ENCODE results near the gene TMEM51. TPM values are rescaled to one million over a fixed set of nuclear protein-coding genes. Genes with fewer than 3 reads are reported as not detected.

TMEM51 gene
- total RNA-seq, 1 donor from 2014 or later: 4.7 TPM

GRCh38 chr1:15201221-15201620 is 47.7 kb downstream of the TMEM51 start:
- Histone ChIP-seq H3K4me1 (ENCODE audit: control insufficient read depth in 3 of 3, insufficient read depth in 3 of 3, low read length in 3 of 3) (peaks cover 0 to 6% (median 3%) of the 10 kb centered on the region in 3 donors), H3K36me3 (ENCODE audit: control insufficient read depth in 3 of 3, insufficient read depth in 3 of 3, low read length in 3 of 3) (no peaks in the 10 kb centered on the region), H3K27ac (ENCODE audit: low read depth, low read length) (no peak overlapping the region), H3K4me3 (ENCODE audit: low read length in 3 of 3) (no peak overlapping the region), H3K27me3 (ENCODE audit: control insufficient read depth in 3 of 3, insufficient read depth in 3 of 3, low read length in 3 of 3) (peaks cover 0 to 7% (median 2%) of the 10 kb centered on the region in 3 donors), H3K9ac (ENCODE audit: low read depth in 1 of 3, low read length in 3 of 3) (no peak overlapping the region), H3K9me3 (ENCODE audit: control insufficient read depth in 3 of 3, low read length in 3 of 3) (no peaks in the 10 kb centered on the region)

- Histone ChIP-seq H3K27ac (ENCODE audit: low read depth, low read length) (no peak overlapping the region), H3K27me3 (ENCODE audit: control insufficient read depth in 3 of 3, insufficient read depth in 3 of 3, low read length in 3 of 3) (peaks cover 2 to 13% (median 6%) of the 10 kb centered on the region in 3 donors), H3K9me3 (ENCODE audit: control insufficient read depth in 3 of 3, low read length in 3 of 3) (no peaks in the 10 kb centered on the region), H3K9ac (ENCODE audit: low read depth in 1 of 3, low read length in 3 of 3) (peak overlapping the region in 1 of 3 donors; percentile 3), H3K4me3 (ENCODE audit: low read length in 3 of 3) (no peak overlapping the region), H3K4me1 (ENCODE audit: control insufficient read depth in 3 of 3, insufficient read depth in 3 of 3, low read length in 3 of 3) (peaks cover 3 to 6% (median 3%) of the 10 kb centered on the region in 3 donors), H3K36me3 (ENCODE audit: control insufficient read depth in 3 of 3, insufficient read depth in 3 of 3, low read length in 3 of 3) (no peaks in the 10 kb centered on the region)
Observed at GRCh38 chr1:15201849-15202551, 48.5 kb downstream of the TMEM51 start.

GRCh38 chr1:15204931-15205330 is 51.4 kb downstream of the TMEM51 start:
- Histone ChIP-seq H3K36me3 (ENCODE audit: control insufficient read depth in 3 of 3, insufficient read depth in 3 of 3, low read length in 3 of 3) (no peaks in the 10 kb centered on the region), H3K9ac (ENCODE audit: low read depth in 1 of 3, low read length in 3 of 3) (no peak overlapping the region), H3K4me3 (ENCODE audit: low read length in 3 of 3) (no peak overlapping the region), H3K9me3 (ENCODE audit: control insufficient read depth in 3 of 3, low read length in 3 of 3) (no peaks in the 10 kb centered on the region), H3K27me3 (ENCODE audit: control insufficient read depth in 3 of 3, insufficient read depth in 3 of 3, low read length in 3 of 3) (peaks cover 5 to 21% (median 11%) of the 10 kb centered on the region in 3 donors), H3K4me1 (ENCODE audit: control insufficient read depth in 3 of 3, insufficient read depth in 3 of 3, low read length in 3 of 3) (peaks cover 3 to 7% (median 3%) of the 10 kb centered on the region in 3 donors), H3K27ac (ENCODE audit: low read depth, low read length) (no peak overlapping the region)

- Histone ChIP-seq H3K9ac (ENCODE audit: low read depth in 1 of 3, low read length in 3 of 3) (no peak overlapping the region), H3K27ac (ENCODE audit: low read depth, low read length) (no peak overlapping the region)
Observed at GRCh38 chr1:15205586-15206346, 52.2 kb downstream of the TMEM51 start.

GRCh38 chr1:15206418-15207030 is 53.0 kb downstream of the TMEM51 start:
- Histone ChIP-seq H3K27ac (ENCODE audit: low read depth, low read length) (no peak overlapping the region), H3K9me3 (ENCODE audit: control insufficient read depth in 3 of 3, low read length in 3 of 3) (no peaks in the 10 kb centered on the region), H3K27me3 (ENCODE audit: control insufficient read depth in 3 of 3, insufficient read depth in 3 of 3, low read length in 3 of 3) (peaks cover 5 to 21% (median 11%) of the 10 kb centered on the region in 3 donors), H3K4me1 (ENCODE audit: control insufficient read depth in 3 of 3, insufficient read depth in 3 of 3, low read length in 3 of 3) (peaks cover 0 to 3% (median 3%) of the 10 kb centered on the region in 3 donors), H3K36me3 (ENCODE audit: control insufficient read depth in 3 of 3, insufficient read depth in 3 of 3, low read length in 3 of 3) (no peaks in the 10 kb centered on the region), H3K4me3 (ENCODE audit: low read length in 3 of 3) (no peak overlapping the region), H3K9ac (ENCODE audit: low read depth in 1 of 3, low read length in 3 of 3) (no peak overlapping the region)

More at GRCh38 chr1:15205586-15206346, 52.2 kb downstream of the TMEM51 start:
- Histone ChIP-seq H3K36me3 (ENCODE audit: control insufficient read depth in 3 of 3, insufficient read depth in 3 of 3, low read length in 3 of 3) (no peaks in the 10 kb centered on the region), H3K4me3 (ENCODE audit: low read length in 3 of 3) (no peak overlapping the region), H3K9me3 (ENCODE audit: control insufficient read depth in 3 of 3, low read length in 3 of 3) (no peaks in the 10 kb centered on the region), H3K27me3 (ENCODE audit: control insufficient read depth in 3 of 3, insufficient read depth in 3 of 3, low read length in 3 of 3) (peaks cover 5 to 21% (median 11%) of the 10 kb centered on the region in 3 donors), H3K4me1 (ENCODE audit: control insufficient read depth in 3 of 3, insufficient read depth in 3 of 3, low read length in 3 of 3) (peaks cover under 1 to 5% (median 3%) of the 10 kb centered on the region in 3 donors)

- no peak overlapping the region for H3K4me3 ChIP-seq (ENCODE audit: low read length in 3 of 3)
- H3K36me3 ChIP-seq (ENCODE audit: control insufficient read depth in 3 of 3, insufficient read depth in 3 of 3, low read length in 3 of 3): no peaks in the 10 kb centered on the region
- no peak overlapping the region for H3K27ac ChIP-seq (ENCODE audit: low read depth, low read length)
- H3K9ac ChIP-seq (ENCODE audit: low read depth in 1 of 3, low read length in 3 of 3): no peak overlapping the region
- peaks cover under 1 to 5% (median 3%) of the 10 kb centered on the region in 3 donors for H3K4me1 ChIP-seq (ENCODE audit: control insufficient read depth in 3 of 3, insufficient read depth in 3 of 3, low read length in 3 of 3)
- H3K27me3 ChIP-seq (ENCODE audit: control insufficient read depth in 3 of 3, insufficient read depth in 3 of 3, low read length in 3 of 3): peaks cover 5 to 17% (median 11%) of the 10 kb centered on the region in 3 donors
- H3K9me3 ChIP-seq (ENCODE audit: control insufficient read depth in 3 of 3, low read length in 3 of 3): no peaks in the 10 kb centered on the region
Observed at GRCh38 chr1:15207031-15207828, 53.7 kb downstream of the TMEM51 start.

- Histone ChIP-seq H3K4me3 (ENCODE audit: low read length in 3 of 3) (no peak overlapping the region), H3K4me1 (ENCODE audit: control insufficient read depth in 3 of 3, insufficient read depth in 3 of 3, low read length in 3 of 3) (peaks cover 3 to 11% (median 7%) of the 10 kb centered on the region in 3 donors), H3K27ac (ENCODE audit: low read depth, low read length) (no peak overlapping the region), H3K9ac (ENCODE audit: low read depth in 1 of 3, low read length in 3 of 3) (no peak overlapping the region), H3K27me3 (ENCODE audit: control insufficient read depth in 3 of 3, insufficient read depth in 3 of 3, low read length in 3 of 3) (peaks cover 5 to 17% (median 11%) of the 10 kb centered on the region in 3 donors), H3K9me3 (ENCODE audit: control insufficient read depth in 3 of 3, low read length in 3 of 3) (no peaks in the 10 kb centered on the region), H3K36me3 (ENCODE audit: control insufficient read depth in 3 of 3, insufficient read depth in 3 of 3, low read length in 3 of 3) (no peaks in the 10 kb centered on the region)
Observed at GRCh38 chr1:15207829-15208429, 54.4 kb downstream of the TMEM51 start.

- Histone ChIP-seq H3K27ac (ENCODE audit: low read depth, low read length) (no peak overlapping the region), H3K36me3 (ENCODE audit: control insufficient read depth in 3 of 3, insufficient read depth in 3 of 3, low read length in 3 of 3) (no peaks in the 10 kb centered on the region), H3K27me3 (ENCODE audit: control insufficient read depth in 3 of 3, insufficient read depth in 3 of 3, low read length in 3 of 3) (peaks cover 3 to 14% (median 11%) of the 10 kb centered on the region in 3 donors), H3K4me3 (ENCODE audit: low read length in 3 of 3) (no peak overlapping the region), H3K4me1 (ENCODE audit: control insufficient read depth in 3 of 3, insufficient read depth in 3 of 3, low read length in 3 of 3) (peaks cover 9 to 14% (median 12%) of the 10 kb centered on the region in 3 donors), H3K9ac (ENCODE audit: low read depth in 1 of 3, low read length in 3 of 3) (no peak overlapping the region), H3K9me3 (ENCODE audit: control insufficient read depth in 3 of 3, low read length in 3 of 3) (no peaks in the 10 kb centered on the region)
Observed at GRCh38 chr1:15210651-15211375, 57.3 kb downstream of the TMEM51 start.

Measured in skeletal muscle tissue (tissue), 4 donors.